Adrenal gland (tissue), 5 donors: ENCODE results near the gene MEGF11.

Experiments
- CTCF ChIP-seq, 6 experiments: fragments of 450-650 bp in 4 of 6; fragments of 200-600 bp in 2 of 6; sonication (generic) in 1 of 6; IDR thresholded peaks; 1 replicate in 5 of 6; 2 replicates in 1 of 6; pipeline versions ENCODE4 v1.5.1 to v1.8.0; 2016 to 2021; ENCODE audit warnings: antibody characterized with exemption in 6 of 6, mild to moderate bottlenecking in 2 of 6, moderate library complexity in 1 of 6
- POLR2A ChIP-seq, 2 donors: fragments of 450-650 bp; IDR thresholded peaks; one replicate each; pipeline ENCODE4 v1.6.1; 2017; ENCODE audit warnings: antibody characterized with exemption in 2 of 2, mild to moderate bottlenecking in 2 of 2, moderate library complexity in 1 of 2
- donor health status: DM: no; HTN: no; CAD: no.

GRCh38 chr15:66275352-66275751, 21.8 kb upstream of the MEGF11 start:
- TF ChIP-seq CTCF (IDR thresholded peaks at IDR 0.05): no peak
- TF ChIP-seq POLR2A (IDR thresholded peaks at IDR 0.05): no peak
